Measurements from ENCODE around the gene MB.

MB gene

GRCh38 chr22:35581023-35581413 lies 36.1 kb downstream of the MB start:
- H3K27ac ChIP-seq = no peak overlapping the region

GRCh38 chr22:35580351-35581022 lies 36.6 kb downstream of the MB start:
- TF ChIP-seq CTCF (IDR thresholded peaks at IDR 0.05) (no peak), ZFX (IDR thresholded peaks at IDR 0.05; ENCODE audit: borderline replicate concordance) (no peak)
- H3K27ac ChIP-seq = no peak overlapping the region

More at GRCh38 chr22:35581023-35581413, 36.1 kb downstream of the MB start:
- TF ChIP-seq CTCF (IDR thresholded peaks at IDR 0.05) (no peak), ZFX (IDR thresholded peaks at IDR 0.05; ENCODE audit: borderline replicate concordance) (no peak)

- TF ChIP-seq CTCF (IDR thresholded peaks at IDR 0.05) (no peak), ZFX (IDR thresholded peaks at IDR 0.05; ENCODE audit: borderline replicate concordance) (no peak)
- H3K27ac ChIP-seq = no peak overlapping the region
These were observed 38.1 kb downstream of the MB start for GRCh38 chr22:35578836-35579575.

GRCh38 chr22:35577799-35578659 lies 39.1 kb downstream of the MB start:
- no peak overlapping the region for H3K27ac ChIP-seq
- TF ChIP-seq CTCF (IDR thresholded peaks at IDR 0.05) = no peak
- no peak for TF ChIP-seq ZFX (IDR thresholded peaks at IDR 0.05; ENCODE audit: borderline replicate concordance)

GRCh38 chr22:35576671-35577070 lies 40.5 kb downstream of the MB start:
- TF ChIP-seq CTCF (IDR thresholded peaks at IDR 0.05) (no peak), ZFX (IDR thresholded peaks at IDR 0.05; ENCODE audit: borderline replicate concordance) (no peak)
- H3K27ac ChIP-seq = no peak overlapping the region

GRCh38 chr22:35575116-35575748 lies 41.9 kb downstream of the MB start:
- no peak overlapping the region for H3K27ac ChIP-seq
- TF ChIP-seq CTCF (IDR thresholded peaks at IDR 0.05) = no peak
- TF ChIP-seq ZFX (IDR thresholded peaks at IDR 0.05; ENCODE audit: borderline replicate concordance) = no peak
